EH (cell line): ENCODE results near the gene ORAI2.
"Not testable (repeated sequence)": the region's sequence is repeated elsewhere in the genome, so short reads cannot be mapped to it uniquely, and the experiment has no call there.

ENCODE experiments used
- DNase-seq: peaks from one replicate; pipeline ENCODE4 v3.0.0-alpha.2; 2015; ENCODE audit warnings: low read depth

ORAI2 gene

DNA sequence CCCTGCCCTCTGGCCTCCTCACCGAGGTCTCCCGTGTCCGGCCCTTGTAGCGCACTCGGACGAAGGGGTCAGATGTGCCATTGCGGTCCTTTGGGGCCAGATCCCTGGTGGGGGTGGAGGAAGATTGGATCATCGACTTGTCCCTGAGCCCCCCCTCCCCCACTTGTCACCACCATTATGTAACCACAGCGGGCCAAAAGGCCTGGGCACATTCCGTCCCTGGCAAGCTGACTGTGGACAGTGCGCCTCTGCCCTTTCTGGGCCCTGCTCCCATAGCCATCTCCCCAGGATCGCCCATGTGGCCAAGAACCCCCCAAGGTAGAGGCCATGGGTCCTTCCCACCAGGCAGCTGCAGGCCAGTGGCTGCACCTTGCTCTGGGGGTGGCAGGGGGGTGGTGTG lies 69.8 kb downstream of the ORAI2 start:
- not testable (repeated sequence) for DNase-seq

GRCh38 chr7:102505298-102506185 lies 72.2 kb downstream of the ORAI2 start:
- DNase-seq: not testable (repeated sequence)
